HG02970 (cell line): ENCODE data around the gene ZNF618.

ENCODE experiments used
- ATAC-seq: cut with Tn5 transposase; IDR thresholded peaks from one replicate; pipeline ENCODE4 v1.9.1; 2021; ENCODE audit warnings: mild to moderate bottlenecking, moderate library complexity, moderate number of reproducible peaks; ENCODE audit not compliant: unreplicated experiment, low FRiP score

The ZNF618 gene

DNA sequence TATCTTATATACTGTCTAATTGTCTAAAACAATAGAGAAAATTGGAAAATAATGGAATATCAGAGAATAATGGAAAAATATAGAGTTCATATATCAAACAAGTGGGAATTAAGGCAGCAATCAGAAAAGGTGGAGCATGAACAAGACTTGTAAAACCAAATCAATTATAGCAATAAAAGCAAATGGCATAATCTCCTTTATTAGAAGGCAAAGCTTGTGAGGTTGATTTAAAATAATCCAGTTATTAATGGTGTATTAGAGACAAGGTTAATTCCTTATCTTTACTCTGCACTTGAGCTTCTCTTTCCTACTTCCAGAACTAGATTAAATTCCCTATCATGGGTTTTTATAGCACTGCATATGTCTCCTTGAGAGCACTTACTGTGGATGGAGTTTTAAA is 137.9 kb downstream of the ZNF618 start:
- ATAC-seq, result no peak

DNA sequence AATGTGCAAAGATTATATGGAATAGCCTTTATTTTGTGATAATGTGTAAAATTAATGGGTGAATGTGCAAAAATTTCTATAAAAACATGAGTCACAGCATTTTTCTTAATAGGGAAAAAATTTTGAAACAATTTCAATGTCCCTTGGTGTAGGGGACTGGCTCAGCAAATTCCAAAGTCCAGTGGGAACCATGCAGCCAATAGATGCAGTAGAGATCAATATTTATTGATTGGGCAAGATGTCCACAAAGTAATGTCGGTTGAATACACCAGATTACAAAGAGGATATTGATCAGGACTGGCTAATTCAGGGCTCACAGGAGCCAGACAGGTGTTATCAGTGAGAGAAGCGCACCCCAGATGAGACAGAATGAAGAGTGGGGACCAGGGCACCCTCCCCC is 139.5 kb downstream of the ZNF618 start:
- no peak for ATAC-seq

DNA sequence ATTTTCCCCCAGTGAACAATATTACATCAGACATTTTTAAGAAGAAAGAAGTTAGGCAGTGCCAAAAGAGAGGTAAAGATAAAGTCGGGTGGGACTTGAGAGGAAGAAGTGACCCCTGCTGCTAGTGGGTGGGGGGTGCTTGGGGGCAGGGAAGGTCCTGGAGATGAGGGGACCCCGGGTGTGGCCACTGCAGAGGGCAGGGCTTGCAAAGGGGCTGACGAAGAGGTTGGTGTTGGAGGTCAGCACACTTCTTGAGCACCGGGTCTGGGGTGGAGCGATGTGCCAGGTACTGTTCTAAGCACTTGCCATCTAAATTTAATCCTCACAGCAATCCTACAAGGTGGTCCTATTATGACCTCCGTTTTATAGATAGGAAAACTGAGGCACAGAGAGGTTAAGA is 140.0 kb downstream of the ZNF618 start:
- ATAC-seq, result no peak

DNA sequence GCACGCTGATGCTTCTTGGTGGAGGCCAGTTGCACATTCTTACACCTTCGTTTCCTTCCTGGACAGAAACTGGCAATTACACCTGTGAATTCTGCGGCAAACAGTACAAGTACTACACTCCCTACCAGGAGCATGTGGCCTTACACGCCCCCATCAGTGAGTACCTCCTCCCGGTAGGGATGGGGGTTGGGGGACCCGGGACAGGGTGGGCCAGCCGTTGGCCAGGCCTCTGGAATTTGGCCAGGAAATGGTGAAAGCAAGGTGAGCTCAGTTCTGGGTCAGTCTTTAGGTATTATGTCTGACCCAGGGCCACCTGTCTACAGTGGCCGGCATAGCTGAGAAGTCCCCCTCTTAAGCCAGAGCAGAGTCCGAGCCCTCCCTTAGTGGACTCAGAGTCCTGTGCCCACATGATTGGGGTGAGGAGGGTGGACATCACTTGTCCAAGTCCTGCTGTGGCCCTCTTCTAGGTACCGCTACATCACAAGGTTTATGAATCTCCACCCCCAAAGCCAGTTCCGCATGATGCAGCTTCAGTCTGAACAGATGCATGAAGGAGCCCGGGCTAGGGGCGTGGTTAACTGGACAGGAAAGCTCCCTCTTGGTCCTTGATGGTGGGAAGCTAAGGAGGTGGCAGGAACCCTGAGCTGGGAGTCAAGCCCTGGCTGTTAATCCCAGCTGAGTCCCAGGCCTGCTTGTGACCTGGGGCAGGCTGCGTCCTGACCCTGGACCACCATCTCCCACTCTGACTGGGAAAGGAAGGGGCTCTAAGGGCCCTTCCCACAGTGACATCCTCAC is 140.7 kb downstream of the ZNF618 start:
- ATAC-seq, result no peak

DNA sequence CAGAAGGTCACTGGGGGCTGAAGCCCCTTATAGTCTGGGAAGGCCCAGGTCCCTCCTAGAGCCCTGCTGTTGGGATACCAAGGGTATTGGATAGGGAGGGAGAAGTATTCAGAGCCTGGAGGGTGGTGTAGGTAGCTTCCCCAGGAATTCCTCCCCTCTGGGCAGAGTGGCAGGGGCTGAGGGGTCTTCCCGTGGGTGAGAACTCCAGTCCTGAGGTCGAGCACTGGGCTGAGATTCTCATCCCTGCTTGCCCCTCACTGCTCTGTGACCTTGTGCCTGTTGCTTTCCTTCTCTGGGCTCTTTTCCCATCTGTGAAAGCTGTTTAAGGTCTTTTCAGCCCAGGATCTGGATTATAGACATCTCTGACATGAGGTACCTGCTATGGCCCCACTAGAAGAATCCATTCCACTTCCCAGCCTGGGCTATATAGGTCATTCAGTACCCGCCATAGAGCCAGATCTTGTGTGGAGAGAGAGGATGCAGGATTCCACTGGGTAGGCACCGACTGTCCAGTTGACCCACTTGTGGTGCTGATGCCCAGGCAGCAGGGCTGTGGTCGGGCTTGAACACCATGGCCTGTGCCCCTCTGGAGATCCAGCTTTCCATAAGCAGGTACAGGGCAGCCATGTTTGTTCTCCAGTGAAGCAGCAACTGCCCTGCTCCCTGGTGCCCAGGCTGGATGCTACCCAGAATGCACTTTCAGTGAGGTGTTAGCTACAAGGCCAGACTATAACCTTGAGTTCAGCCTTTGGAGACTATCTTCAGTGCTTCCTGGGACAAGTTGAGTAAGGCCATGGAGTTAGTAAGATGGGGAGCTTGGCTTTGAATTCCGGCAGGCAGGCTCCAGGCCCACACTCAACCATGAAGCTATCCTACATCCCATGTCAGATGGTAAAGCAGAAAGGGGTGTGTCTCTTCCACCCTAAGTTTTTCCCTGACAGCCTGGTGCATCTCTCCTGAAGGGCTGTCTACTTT is 141.9 kb downstream of the ZNF618 start:
- no peak for ATAC-seq

DNA sequence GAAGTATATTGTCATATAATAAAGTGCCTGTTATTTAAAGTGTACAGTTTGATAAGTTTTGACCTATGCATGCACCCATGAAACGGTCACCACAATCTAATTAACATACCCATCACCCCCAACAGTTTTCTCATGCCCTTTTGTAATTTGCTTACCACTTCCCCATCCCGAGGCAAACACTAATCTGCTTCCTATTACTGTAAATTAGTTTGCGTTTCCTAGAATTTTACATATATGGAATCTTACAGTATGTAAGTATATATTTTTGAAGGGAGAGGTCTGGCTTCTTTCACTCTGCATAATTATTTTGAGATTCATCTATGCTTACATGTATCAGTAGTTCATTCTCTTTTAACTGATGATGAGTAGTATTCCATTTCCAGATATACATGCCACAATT is 145.5 kb downstream of the ZNF618 start:
- no peak for ATAC-seq

DNA sequence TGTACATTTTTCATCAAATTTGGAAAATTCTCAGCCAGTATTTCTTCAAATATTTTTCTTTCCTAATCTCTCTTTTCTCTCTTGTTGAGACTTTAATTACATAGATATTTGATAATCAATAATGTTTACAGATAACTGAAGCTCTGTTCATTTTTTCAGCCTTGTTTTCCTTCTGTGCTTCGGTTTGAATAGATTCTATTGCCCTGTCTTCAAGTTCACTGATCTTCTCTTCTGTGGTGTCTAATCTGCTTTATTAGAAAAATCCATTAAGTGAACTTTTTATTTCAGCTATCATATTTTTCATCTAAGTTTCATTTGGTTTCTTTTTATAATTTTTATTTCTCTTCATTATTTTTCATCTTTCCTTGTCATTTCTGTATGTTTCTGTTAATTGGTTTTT is 147.9 kb downstream of the ZNF618 start:
- no peak for ATAC-seq

DNA sequence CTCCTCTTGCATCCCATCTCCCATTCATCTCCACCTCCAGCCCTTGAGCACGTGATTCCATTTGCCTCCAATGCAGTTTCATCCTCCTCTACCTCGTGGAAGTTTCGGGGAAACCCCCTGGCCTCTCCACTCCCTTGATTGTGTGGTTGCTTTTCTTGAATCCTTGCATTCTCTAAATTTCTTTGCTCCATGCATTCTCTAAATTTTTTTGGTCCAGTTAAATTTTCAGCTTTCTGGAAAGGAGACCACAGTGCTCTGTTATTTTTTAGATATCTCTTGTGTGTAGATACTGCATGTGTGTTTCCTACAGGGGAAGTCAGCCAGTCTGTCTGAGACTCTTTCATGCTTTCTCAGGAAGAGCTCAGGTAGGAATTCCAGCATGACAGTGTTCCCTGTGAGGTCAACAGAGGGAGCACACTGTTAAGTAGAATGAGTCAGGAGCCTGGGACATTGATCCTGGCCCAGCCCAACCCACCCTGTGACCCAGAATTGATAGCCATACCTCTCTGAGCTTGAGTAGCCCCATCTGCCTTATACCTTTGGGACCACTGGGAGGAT is 149.2 kb downstream of the ZNF618 start:
- no peak for ATAC-seq

DNA sequence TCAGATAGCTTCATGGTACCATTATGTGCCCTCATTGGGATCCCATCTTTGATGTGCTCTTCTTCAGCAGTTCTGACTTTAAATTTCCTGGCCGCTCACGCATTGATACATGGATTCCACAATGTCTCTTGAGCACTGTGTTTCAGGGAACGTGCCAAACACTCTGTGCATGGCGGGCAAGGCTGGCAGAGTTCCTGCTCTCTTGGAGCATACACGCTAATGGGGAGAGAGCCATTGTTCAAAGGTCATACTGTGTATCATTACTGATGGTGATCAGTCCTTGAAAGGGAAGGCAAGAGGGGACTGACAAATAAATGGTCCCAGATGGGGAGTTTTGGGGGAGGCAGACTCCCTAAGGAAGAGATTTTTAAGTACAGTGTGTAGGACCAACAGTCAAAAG is 149.7 kb downstream of the ZNF618 start:
- ATAC-seq, result no peak

DNA sequence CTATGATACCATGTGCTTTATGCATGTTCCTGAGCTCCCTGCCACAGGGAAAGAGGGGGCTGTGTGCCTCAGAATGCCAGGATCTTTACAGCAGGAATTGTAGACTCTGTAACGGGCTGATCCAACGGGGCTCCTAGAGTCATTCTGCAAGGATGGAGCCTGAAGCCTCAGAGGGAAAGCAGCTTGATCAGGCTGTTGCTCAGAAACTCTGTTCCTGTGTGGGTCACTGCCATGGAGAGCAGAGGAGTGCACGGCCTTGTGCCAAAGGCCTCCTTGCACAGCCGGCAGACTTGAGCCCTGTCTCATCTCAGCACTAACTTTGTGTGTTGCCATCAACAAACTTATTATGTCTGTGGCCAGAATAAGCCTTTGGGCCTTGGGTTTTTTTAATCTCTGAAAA is 150.2 kb downstream of the ZNF618 start:
- no peak for ATAC-seq

DNA sequence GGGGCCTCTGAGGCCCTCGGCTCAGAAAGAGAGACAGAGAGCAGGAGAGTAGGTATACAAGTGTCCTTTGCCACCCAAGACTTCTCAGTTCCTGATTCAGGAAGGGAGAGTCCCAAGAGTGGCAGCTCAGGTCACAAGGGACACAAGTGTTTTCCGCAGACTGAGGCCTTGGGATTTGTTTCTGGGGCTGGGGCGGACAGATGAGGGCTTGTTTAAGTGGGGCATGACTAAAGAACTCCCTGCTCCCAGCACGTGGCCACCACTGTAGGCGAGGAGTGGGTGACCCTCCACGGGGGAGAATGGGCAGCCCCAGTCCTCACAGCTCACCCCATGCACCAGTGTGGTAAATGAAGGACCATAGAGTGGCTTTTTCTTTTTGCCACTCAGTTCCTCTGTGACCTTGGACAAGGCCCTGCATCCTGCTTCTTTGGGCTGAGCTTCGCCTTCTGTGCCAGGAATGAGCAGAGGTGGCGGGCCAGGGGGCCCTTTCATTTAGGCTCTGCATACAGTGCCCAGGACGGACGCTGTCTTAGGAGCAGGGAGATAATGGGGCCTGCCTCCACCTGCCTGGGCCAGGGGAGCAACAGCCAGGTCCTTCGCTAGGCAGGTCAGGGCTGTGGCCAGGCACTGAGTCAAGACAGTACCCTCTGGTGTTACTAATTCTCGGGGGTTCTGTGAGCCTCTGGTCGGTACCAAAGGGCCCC is 151.2 kb downstream of the ZNF618 start:
- no peak for ATAC-seq

DNA sequence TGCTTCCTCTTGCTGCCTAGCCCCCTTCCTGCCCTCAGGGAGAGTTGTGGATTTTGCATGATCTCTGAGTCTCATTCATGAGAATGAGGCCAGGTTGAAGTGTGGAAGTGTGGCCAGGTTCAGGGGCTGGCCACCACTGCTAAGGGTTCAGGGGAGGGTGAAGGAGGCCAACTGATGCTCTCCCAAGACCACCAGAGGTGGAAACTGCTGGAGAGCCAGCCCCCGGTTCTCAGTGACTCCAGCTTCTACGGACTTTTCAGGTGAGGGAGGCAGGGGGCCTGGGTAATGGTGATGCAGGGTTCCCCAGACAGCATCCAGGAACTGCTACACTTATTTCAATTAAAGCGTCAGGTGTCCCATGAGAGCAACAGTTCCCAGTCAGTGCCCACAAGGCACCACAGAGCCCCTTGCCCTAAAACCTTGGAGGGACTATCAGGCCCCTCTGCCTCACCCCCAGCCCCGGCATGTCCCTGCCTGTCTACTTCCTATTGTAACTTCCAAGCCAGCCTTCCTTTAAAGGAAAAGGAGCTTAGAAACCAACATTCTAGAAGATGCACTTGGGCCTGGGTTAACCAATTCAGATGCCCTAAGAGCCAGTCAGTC is 151.9 kb downstream of the ZNF618 start:
- no peak for ATAC-seq

DNA sequence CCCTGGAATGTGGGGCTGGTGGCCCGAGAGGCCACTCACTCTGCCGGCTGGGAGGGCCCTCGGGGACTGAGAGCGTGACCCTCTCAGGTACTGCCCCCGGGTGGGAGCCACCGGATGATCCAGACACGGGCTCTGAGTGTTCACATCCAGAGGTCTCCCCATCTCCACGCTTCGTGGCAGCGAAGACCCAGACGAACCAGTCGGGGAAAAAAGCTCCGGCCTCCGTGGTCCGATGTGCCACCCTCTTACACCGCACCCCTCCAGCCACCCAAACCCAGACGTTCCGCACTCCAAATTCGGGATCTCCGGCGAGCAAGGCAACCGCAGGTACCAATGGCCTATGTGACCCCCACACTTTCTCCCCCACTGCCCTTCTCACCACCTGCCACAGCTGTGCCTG is 152.5 kb downstream of the ZNF618 start:
- no peak for ATAC-seq

DNA sequence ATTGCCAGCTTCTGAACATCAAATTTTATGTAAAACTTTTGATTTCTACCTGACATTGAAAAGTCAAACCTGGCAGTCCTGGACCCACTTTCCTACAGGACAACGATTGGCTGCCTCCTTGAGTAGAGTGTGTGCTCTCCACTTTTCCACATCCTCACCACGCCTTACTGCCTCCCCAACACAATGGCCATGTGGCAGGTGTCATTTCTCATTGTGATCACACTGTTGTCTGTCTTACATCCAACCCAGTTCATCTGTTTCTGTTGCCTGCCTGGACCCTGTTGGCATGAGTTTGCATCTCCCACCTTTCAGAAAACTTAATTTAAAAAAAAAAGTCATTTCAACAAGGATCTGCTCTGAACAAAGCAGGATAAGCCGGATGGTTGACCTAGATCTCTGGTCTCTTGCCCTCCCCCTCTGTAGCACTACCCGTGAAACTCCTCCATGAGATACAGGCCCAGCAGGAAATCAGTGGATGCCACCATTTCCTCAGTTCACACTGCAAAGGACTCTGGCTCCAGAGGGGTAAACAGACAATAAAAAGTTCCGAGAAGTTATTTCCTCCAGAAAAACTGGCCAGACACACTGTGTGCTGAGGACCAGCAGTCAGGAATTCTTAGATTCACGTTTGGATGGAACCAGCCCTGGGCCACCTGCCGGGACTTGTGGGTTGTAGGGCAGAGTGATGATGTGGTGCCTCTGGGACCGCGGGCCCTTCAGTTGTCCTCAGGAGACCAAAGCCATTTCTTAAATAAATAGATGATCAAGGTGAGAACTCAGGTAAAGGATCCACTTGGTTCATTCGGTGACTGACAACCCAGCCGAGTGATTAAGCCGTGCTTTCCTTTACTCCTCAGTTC is 153.4 kb downstream of the ZNF618 start:
- no peak for ATAC-seq

DNA sequence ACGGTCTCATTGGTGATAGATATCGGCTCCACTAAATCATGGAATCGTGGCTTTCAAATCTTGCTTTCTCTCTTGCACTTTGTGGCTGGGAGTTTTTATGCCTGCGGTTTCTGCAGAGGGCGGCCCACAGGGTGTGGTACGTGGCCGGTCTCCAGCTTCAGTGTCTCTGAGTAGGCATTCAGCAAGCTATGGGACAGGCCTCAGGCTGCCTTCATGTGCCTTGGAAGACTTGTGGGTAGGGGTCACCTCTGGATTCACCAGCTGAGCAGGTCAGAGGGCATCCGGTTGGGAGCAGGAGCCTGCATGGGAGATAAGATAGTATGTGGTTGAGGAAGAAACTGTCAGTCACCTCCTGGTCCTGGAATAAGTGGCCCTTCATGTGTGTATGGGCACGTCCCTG is 154.3 kb downstream of the ZNF618 start:
- no peak for ATAC-seq

DNA sequence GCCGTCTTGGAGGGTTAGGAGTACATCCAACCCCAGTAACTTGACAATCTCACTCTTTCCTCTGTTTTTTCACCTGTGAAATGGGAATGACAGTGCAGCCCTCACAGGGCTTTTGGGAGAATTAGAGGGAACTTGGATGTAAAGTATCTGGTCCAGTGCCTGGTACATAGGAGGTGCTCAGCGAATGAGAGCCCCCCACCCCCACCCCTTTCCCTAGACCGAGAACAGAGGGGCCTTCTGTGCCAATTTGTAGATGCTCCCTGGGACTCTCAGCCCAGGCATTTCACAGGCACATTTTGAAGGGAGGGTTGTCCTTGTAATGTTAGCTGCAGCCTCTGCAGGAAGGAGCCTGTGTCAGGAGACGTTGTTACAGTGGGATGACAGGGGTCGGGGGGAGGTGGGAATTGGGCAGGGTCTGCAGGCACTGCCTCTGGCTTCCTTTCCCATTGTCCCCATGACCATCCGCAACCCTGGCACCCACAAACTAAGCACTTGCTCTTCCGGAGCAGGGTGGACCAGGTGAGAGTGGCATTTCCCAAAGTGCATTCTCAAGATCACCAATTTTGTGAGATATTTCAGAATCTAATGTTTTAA is 155.0 kb downstream of the ZNF618 start:
- ATAC-seq, result no peak

DNA sequence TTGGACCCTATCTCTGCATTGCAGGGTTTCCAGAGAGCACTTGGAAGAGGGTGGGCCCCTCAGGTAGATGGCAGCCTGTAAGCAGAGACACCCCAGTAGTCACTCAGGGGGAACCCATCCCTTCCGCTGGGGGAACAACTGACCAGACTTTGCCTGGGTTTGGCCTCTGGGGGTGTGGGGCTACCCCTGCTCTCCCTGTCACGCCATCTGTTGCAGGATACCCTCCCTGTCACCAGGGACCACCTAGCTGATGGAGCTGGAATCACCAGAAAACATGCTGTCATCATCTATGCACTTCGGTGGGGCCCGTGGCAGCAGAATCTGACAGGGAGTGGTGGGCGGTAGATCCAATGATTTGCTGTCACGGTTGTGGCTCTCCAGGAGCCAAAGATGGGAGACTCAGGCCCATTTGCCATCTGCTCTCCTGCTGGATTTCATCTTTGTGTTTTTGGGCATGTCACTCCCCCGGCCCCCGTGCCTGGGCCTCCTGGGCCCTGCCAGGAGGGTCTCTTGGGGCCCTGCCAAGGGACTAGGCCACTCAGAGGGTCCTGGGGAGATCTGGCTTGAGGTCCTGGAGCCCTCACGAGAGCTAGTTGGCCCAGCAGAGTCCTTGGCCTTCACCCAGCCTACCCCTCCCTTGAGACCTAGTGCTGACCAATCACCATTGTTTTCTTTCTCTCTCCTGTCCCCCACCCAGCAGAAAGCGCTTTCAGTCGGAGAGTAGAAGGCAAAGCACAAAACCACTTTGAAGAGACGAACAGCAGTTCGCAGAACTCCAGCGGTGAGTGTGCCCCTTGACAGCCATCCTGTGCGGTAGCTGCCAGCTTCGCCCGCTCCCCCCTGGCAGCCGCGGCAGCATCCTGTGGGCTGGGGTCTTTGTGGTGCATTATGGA is 156.1 kb downstream of the ZNF618 start:
- ATAC-seq, result no peak
